Activated CD8-positive, alpha-beta memory T cell treated with anti-CD3 and anti-CD28 coated beads for 4 hours (primary cell): ENCODE measurements around the gene LCN10.

Source experiments
- DNase-seq, 2 donors: peaks; one replicate each; pipeline ENCODE4 v3.0.0-alpha.2; 2020; ENCODE audit warnings: low read depth in 2 of 2

The LCN10 gene

GRCh38 chr9:136700304-136700703 lies 42.4 kb downstream of the LCN10 start:
- DNase-seq, result no peak

- no peak for DNase-seq
Observed at GRCh38 chr9:136698635-136699246, 44.0 kb downstream of the LCN10 start.

- no peak for DNase-seq
Observed at GRCh38 chr9:136697821-136698526, 44.8 kb downstream of the LCN10 start.

GRCh38 chr9:136697146-136697820 lies 45.5 kb downstream of the LCN10 start:
- DNase-seq, result no peak

- no peak for DNase-seq
Observed at GRCh38 chr9:136696502-136696901, 46.2 kb downstream of the LCN10 start.

GRCh38 chr9:136695955-136696354 lies 46.8 kb downstream of the LCN10 start:
- no peak for DNase-seq

GRCh38 chr9:136695435-136695895 lies 47.3 kb downstream of the LCN10 start:
- no peak for DNase-seq

- DNase-seq, result no peak
Observed at GRCh38 chr9:136694872-136695247, 47.9 kb downstream of the LCN10 start.

GRCh38 chr9:136694163-136694871 lies 48.4 kb downstream of the LCN10 start:
- no peak for DNase-seq

GRCh38 chr9:136693490-136694162 lies 49.1 kb downstream of the LCN10 start:
- no peak for DNase-seq

- no peak for DNase-seq
Observed at GRCh38 chr9:136693135-136693489, 49.6 kb downstream of the LCN10 start.

- no peak for DNase-seq
Observed at GRCh38 chr9:136692185-136693134, 50.3 kb downstream of the LCN10 start.

GRCh38 chr9:136691316-136692184 lies 51.2 kb downstream of the LCN10 start:
- no peak for DNase-seq

GRCh38 chr9:136690806-136691261 lies 51.9 kb downstream of the LCN10 start:
- no peak for DNase-seq

- no peak for DNase-seq
Observed at GRCh38 chr9:136690104-136690805, 52.5 kb downstream of the LCN10 start.

GRCh38 chr9:136689108-136689460 lies 53.7 kb downstream of the LCN10 start:
- DNase-seq, result no peak

GRCh38 chr9:136688274-136689107 lies 54.2 kb downstream of the LCN10 start:
- no peak for DNase-seq
